ENCODE results near the gene CA11. TPM values are rescaled to one million over a fixed set of nuclear protein-coding genes. Genes with fewer than 3 reads are reported as not detected.

The CA11 gene
- total RNA-seq, 2 experiments from 2014 or later, result 9.7 to 10.4 TPM

- ATAC-seq (ENCODE audit: low read depth) (no peak), DNase-seq (no peak)
- no peak overlapping the region for H3K27ac Mint-ChIP-seq
- POLR2A ChIA-PET, result interaction anchor here (1.0 to 1.7 kb wide), 3 partner anchors 9 to 11 kb away, joined by 3 to 9 read pairs (median 4); partner anchors contain the start of genes RPL18 and SPHK2
- H3K4me1 Mint-ChIP-seq, result peaks cover 31% of the 10 kb centered on the region
- H3K36me3 Mint-ChIP-seq, result peaks cover 8% of the 10 kb centered on the region
- H3K9me3 Mint-ChIP-seq, result no peaks in the 10 kb centered on the region
- no peaks in the 10 kb centered on the region for H3K27me3 Mint-ChIP-seq
- no peak overlapping the region for H3K4me3 Mint-ChIP-seq
These were observed 18.1 kb downstream of the CA11 start for GRCh38 chr19:48627865-48628314.

GRCh38 chr19:48627201-48627864, 18.7 kb downstream of the CA11 start:
- peaks cover 33% of the 10 kb centered on the region for H3K4me1 Mint-ChIP-seq
- no peak overlapping the region for H3K4me3 Mint-ChIP-seq
- DNase-seq, result no peak
- H3K36me3 Mint-ChIP-seq, result peaks cover 9% of the 10 kb centered on the region
- POLR2A ChIA-PET, result interaction anchor here (0.7 to 1.7 kb wide), 4 partner anchors 8 to 14 kb away, joined by 3 to 9 read pairs (median 6); partner anchors contain the start of genes RPL18 and SPHK2
- ATAC-seq (ENCODE audit: low read depth), result no peak
- no peaks in the 10 kb centered on the region for H3K9me3 Mint-ChIP-seq
- H3K27ac Mint-ChIP-seq, result peak overlapping the region; percentile 43
- H3K27me3 Mint-ChIP-seq, result no peaks in the 10 kb centered on the region

GRCh38 chr19:48625891-48626327, 20.1 kb downstream of the CA11 start:
- Mint-ChIP-seq H3K27me3 (no peaks in the 10 kb centered on the region), H3K36me3 (peaks cover 11% of the 10 kb centered on the region), H3K27ac (no peak overlapping the region), H3K4me3 (no peak overlapping the region), H3K4me1 (peaks cover 35% of the 10 kb centered on the region), H3K9me3 (no peaks in the 10 kb centered on the region)
- DNase-seq (no peak), ATAC-seq (ENCODE audit: low read depth) (no peak)
- POLR2A ChIA-PET, result no interaction called here

- no peak for DNase-seq
- Mint-ChIP-seq H3K4me1 (peaks cover 36% of the 10 kb centered on the region), H3K4me3 (peak overlapping the region; percentile 92), H3K27me3 (no peaks in the 10 kb centered on the region), H3K9me3 (no peaks in the 10 kb centered on the region), H3K36me3 (peaks cover 9% of the 10 kb centered on the region), H3K27ac (peak overlapping the region; percentile 97)
- ATAC-seq (ENCODE audit: low read depth), result no peak
- POLR2A ChIA-PET, result no interaction called here
These were observed 20.9 kb downstream of the CA11 start for GRCh38 chr19:48624791-48625723.

GRCh38 chr19:48624067-48624594, 21.9 kb downstream of the CA11 start:
- Mint-ChIP-seq H3K9me3 (no peaks in the 10 kb centered on the region), H3K27ac (peak overlapping the region; percentile 97), H3K36me3 (peaks cover 12% of the 10 kb centered on the region), H3K4me3 (peak overlapping the region; percentile 92), H3K4me1 (peaks cover 41% of the 10 kb centered on the region), H3K27me3 (no peaks in the 10 kb centered on the region)
- POLR2A ChIA-PET, result interaction anchor here (0.8 to 2.9 kb wide), 5 partner anchors 9 to 22 kb away, joined by 3 to 23 read pairs (median 4); partner anchors contain the start of gene DBP
- peak; percentile 82 for ATAC-seq (ENCODE audit: low read depth)
- peak; percentile 98 for DNase-seq

- peak overlapping the region; percentile 97 for H3K27ac Mint-ChIP-seq
- H3K9me3 Mint-ChIP-seq, result no peaks in the 10 kb centered on the region
- peaks cover 41% of the 10 kb centered on the region for H3K4me1 Mint-ChIP-seq
- ATAC-seq (ENCODE audit: low read depth), result no peak
- H3K27me3 Mint-ChIP-seq, result no peaks in the 10 kb centered on the region
- H3K4me3 Mint-ChIP-seq, result peak overlapping the region; percentile 92
- POLR2A ChIA-PET, result interaction anchor here (0.8 to 2.9 kb wide), 5 partner anchors 9 to 23 kb away, joined by 3 to 23 read pairs (median 4); partner anchors contain the start of gene DBP
- peaks cover 14% of the 10 kb centered on the region for H3K36me3 Mint-ChIP-seq
- DNase-seq, result no peak
These were observed 22.4 kb downstream of the CA11 start for GRCh38 chr19:48623556-48624066.

GRCh38 chr19:48619692-48620585, 26.0 kb downstream of the CA11 start:
- POLR2A ChIA-PET, result interaction anchor here (0.9 to 3.1 kb wide), 16 partner anchors 8 to 373 kb away, joined by 3 to 37 read pairs (median 5); partner anchors contain the start of genes BCAT2, CA11, DBP and GYS1
- H3K4me3 Mint-ChIP-seq, result peak overlapping the region; percentile 95
- DNase-seq (peak; percentile 24), ATAC-seq (ENCODE audit: low read depth) (no peak)
- H3K27ac Mint-ChIP-seq, result peak overlapping the region; percentile 98
- H3K36me3 Mint-ChIP-seq, result peaks cover 31% of the 10 kb centered on the region
- H3K9me3 Mint-ChIP-seq, result no peaks in the 10 kb centered on the region
- H3K4me1 Mint-ChIP-seq, result peaks cover 44% of the 10 kb centered on the region
- H3K27me3 Mint-ChIP-seq, result no peaks in the 10 kb centered on the region

- no peaks in the 10 kb centered on the region for H3K9me3 Mint-ChIP-seq
- DNase-seq, result peak; percentile 96
- POLR2A ChIA-PET, result interaction anchor here (0.6 to 3.1 kb wide), 20 partner anchors 9 to 1284 kb away, joined by 3 to 37 read pairs (median 5); partner anchors contain the start of genes BCAT2, CA11, DBP and GYS1
- ATAC-seq (ENCODE audit: low read depth), result peak; percentile 81
- H3K27me3 Mint-ChIP-seq, result no peaks in the 10 kb centered on the region
- peaks cover 39% of the 10 kb centered on the region for H3K4me1 Mint-ChIP-seq
- peak within 1 kb of the TSS; percentile 98 for H3K27ac Mint-ChIP-seq
- H3K4me3 Mint-ChIP-seq, result peak within 1 kb of the TSS; percentile 95
- H3K36me3 Mint-ChIP-seq, result peaks cover 31% of the 10 kb centered on the region
These were observed 26.9 kb downstream of the CA11 start, which contains the start of the genes RPL18 and SPHK2 for GRCh38 chr19:48618916-48619691. Gene RPL18 (minus strand): TSS chr19:48619178. CDS start chr19:48619143, 35 bp downstream. Gene SPHK2 (plus strand): TSS chr19:48619506. CDS start chr19:48620515, 1,009 bp downstream.

- H3K4me3 Mint-ChIP-seq, result peak overlapping the region; percentile 95
- H3K36me3 Mint-ChIP-seq, result peaks cover 27% of the 10 kb centered on the region
These were observed 27.6 kb downstream of the CA11 start for GRCh38 chr19:48618278-48618915.

GRCh38 chr19:48617146-48617937, 28.6 kb downstream of the CA11 start:
- Mint-ChIP-seq H3K27me3 (no peaks in the 10 kb centered on the region), H3K4me3 (peak overlapping the region; percentile 95), H3K27ac (peak overlapping the region; percentile 98), H3K36me3 (peaks cover 24% of the 10 kb centered on the region), H3K4me1 (peaks cover 30% of the 10 kb centered on the region), H3K9me3 (no peaks in the 10 kb centered on the region)
- DNase-seq, result peak; percentile 25
- POLR2A ChIA-PET, result interaction anchor here (0.9 to 1.3 kb wide), 4 partner anchors 9 to 28 kb away, joined by 3 read pairs; no protein-coding TSS in a partner anchor
- ATAC-seq (ENCODE audit: low read depth), result no peak

More at GRCh38 chr19:48618278-48618915, 27.6 kb downstream of the CA11 start:
- Mint-ChIP-seq H3K4me1 (peaks cover 34% of the 10 kb centered on the region), H3K27ac (peak overlapping the region; percentile 98), H3K27me3 (no peaks in the 10 kb centered on the region), H3K9me3 (no peaks in the 10 kb centered on the region)
- POLR2A ChIA-PET, result interaction anchor here (0.6 to 3.1 kb wide), 18 partner anchors 9 to 1284 kb away, joined by 3 to 37 read pairs (median 5); partner anchors contain the start of genes BCAT2, CA11, DBP and GYS1
- no peak for DNase-seq
- ATAC-seq (ENCODE audit: low read depth), result no peak
